ENCODE data around the gene CLASP1. TPM values are rescaled to one million over a fixed set of nuclear protein-coding genes. Genes with fewer than 3 reads are reported as not detected.

CLASP1 gene
- total RNA-seq, 1 donor: 46.0 TPM

- no peaks in the 10 kb centered on the region for H3K79me2 ChIP-seq (ENCODE audit: insufficient read depth, low read length)
- H3K9me3 ChIP-seq (ENCODE audit: low read depth, low read length): no peaks in the 10 kb centered on the region
- H3K4me2 ChIP-seq (ENCODE audit: insufficient read depth, low read length): no peak overlapping the region
- no peak overlapping the region for H2AFZ ChIP-seq (ENCODE audit: low read length)
- H3K4me3 ChIP-seq (ENCODE audit: insufficient read depth, low read length): no peak overlapping the region
- H3K27me3 ChIP-seq (ENCODE audit: insufficient read depth, low read length): no peaks in the 10 kb centered on the region
- H3K27ac ChIP-seq (ENCODE audit: low read depth, low read length): no peak overlapping the region
- H3K36me3 ChIP-seq (ENCODE audit: insufficient read depth, low read length): peaks cover 29% of the 10 kb centered on the region
- no peak for DNase-seq (ENCODE audit: insufficient read length, low spot score, missing footprints)
- no peak for TF ChIP-seq CTCF (IDR thresholded peaks at IDR 0.05; ENCODE audit: extremely low read depth, low read depth, low read length)
- no peaks in the 10 kb centered on the region for H4K20me1 ChIP-seq (ENCODE audit: insufficient read depth, low read length)
- peaks cover 48% of the 10 kb centered on the region for H3K4me1 ChIP-seq (ENCODE audit: insufficient read depth, low read length)
These were observed 287.0 kb downstream of the CLASP1 start for GRCh38 chr2:121362226-121362625.

GRCh38 chr2:121360566-121361300 lies 288.5 kb downstream of the CLASP1 start:
- peak overlapping the region; percentile 67 for H3K27ac ChIP-seq (ENCODE audit: low read depth, low read length)
- no peaks in the 10 kb centered on the region for H3K27me3 ChIP-seq (ENCODE audit: insufficient read depth, low read length)
- DNase-seq (ENCODE audit: insufficient read length, low spot score, missing footprints): peak; percentile 88
- H3K4me3 ChIP-seq (ENCODE audit: insufficient read depth, low read length): no peak overlapping the region
- H3K9me3 ChIP-seq (ENCODE audit: low read depth, low read length): no peaks in the 10 kb centered on the region
- peak overlapping the region; percentile 52 for H3K4me2 ChIP-seq (ENCODE audit: insufficient read depth, low read length)
- no peak for TF ChIP-seq CTCF (IDR thresholded peaks at IDR 0.05; ENCODE audit: extremely low read depth, low read depth, low read length)
- no peak overlapping the region for H2AFZ ChIP-seq (ENCODE audit: low read length)
- H4K20me1 ChIP-seq (ENCODE audit: insufficient read depth, low read length): peaks cover 1% of the 10 kb centered on the region
- no peaks in the 10 kb centered on the region for H3K79me2 ChIP-seq (ENCODE audit: insufficient read depth, low read length)
- H3K4me1 ChIP-seq (ENCODE audit: insufficient read depth, low read length): peaks cover 48% of the 10 kb centered on the region
- peaks cover 18% of the 10 kb centered on the region for H3K36me3 ChIP-seq (ENCODE audit: insufficient read depth, low read length)

- Histone ChIP-seq H3K4me2 (ENCODE audit: insufficient read depth, low read length) (peak overlapping the region; percentile 52), H2AFZ (ENCODE audit: low read length) (no peak overlapping the region), H3K9me3 (ENCODE audit: low read depth, low read length) (no peaks in the 10 kb centered on the region), H3K27me3 (ENCODE audit: insufficient read depth, low read length) (no peaks in the 10 kb centered on the region), H4K20me1 (ENCODE audit: insufficient read depth, low read length) (peaks cover 5% of the 10 kb centered on the region), H3K36me3 (ENCODE audit: insufficient read depth, low read length) (peaks cover 17% of the 10 kb centered on the region), H3K27ac (ENCODE audit: low read depth, low read length) (peak overlapping the region; percentile 67), H3K4me1 (ENCODE audit: insufficient read depth, low read length) (peaks cover 47% of the 10 kb centered on the region), H3K79me2 (ENCODE audit: insufficient read depth, low read length) (no peaks in the 10 kb centered on the region), H3K4me3 (ENCODE audit: insufficient read depth, low read length) (no peak overlapping the region)
- no peak for DNase-seq (ENCODE audit: insufficient read length, low spot score, missing footprints)
- TF ChIP-seq CTCF (IDR thresholded peaks at IDR 0.05; ENCODE audit: extremely low read depth, low read depth, low read length): no peak
These were observed 289.3 kb downstream of the CLASP1 start for GRCh38 chr2:121359716-121360565.

- Histone ChIP-seq H3K9me3 (ENCODE audit: low read depth, low read length) (no peaks in the 10 kb centered on the region), H2AFZ (ENCODE audit: low read length) (no peak overlapping the region), H3K79me2 (ENCODE audit: insufficient read depth, low read length) (no peaks in the 10 kb centered on the region), H4K20me1 (ENCODE audit: insufficient read depth, low read length) (peaks cover 5% of the 10 kb centered on the region), H3K36me3 (ENCODE audit: insufficient read depth, low read length) (peaks cover 23% of the 10 kb centered on the region), H3K4me2 (ENCODE audit: insufficient read depth, low read length) (no peak overlapping the region), H3K4me3 (ENCODE audit: insufficient read depth, low read length) (no peak overlapping the region), H3K27me3 (ENCODE audit: insufficient read depth, low read length) (no peaks in the 10 kb centered on the region), H3K4me1 (ENCODE audit: insufficient read depth, low read length) (peaks cover 39% of the 10 kb centered on the region), H3K27ac (ENCODE audit: low read depth, low read length) (no peak overlapping the region)
- no peak for DNase-seq (ENCODE audit: insufficient read length, low spot score, missing footprints)
- TF ChIP-seq CTCF (IDR thresholded peaks at IDR 0.05; ENCODE audit: extremely low read depth, low read depth, low read length): no peak
These were observed 290.1 kb downstream of the CLASP1 start for GRCh38 chr2:121359170-121359569.

Measured in osteoblast (primary cell).